ENCODE data around the gene COL6A2. TPM values are rescaled to one million over a fixed set of nuclear protein-coding genes. Genes with fewer than 3 reads are reported as not detected.

COL6A2 gene
- total and polyA plus RNA-seq, 2 of the 4 experiments (the other 2 are of a cell fraction), result 208 to 1,065 TPM

- Histone ChIP-seq H2BK15ac (ENCODE audit: low read depth, low read length) (no peak overlapping the region), H3K56ac (ENCODE audit: extremely low read depth, insufficient read depth, low read length) (no peak overlapping the region), H2AFZ (replicated peaks; ENCODE audit: low read length, poor library complexity) (no peak overlapping the region), H2AK9ac (replicated peaks; ENCODE audit: low read depth, low read length, poor library complexity) (peak overlapping the region; percentile 65), H4K8ac (ENCODE audit: low read depth in 2 of 2, low read length in 2 of 2) (no peak overlapping the region), H3K27ac (ENCODE audit: insufficient read depth, low read length) (no peak overlapping the region), H3K23ac (ENCODE audit: low read depth, low read length) (no peak overlapping the region), H3K79me1 (ENCODE audit: low read depth in 1 of 2, low read length in 2 of 2) (no peaks in the 10 kb centered on the region), H3K4me1 (ENCODE audit: control insufficient read depth, insufficient read depth, low read length) (0 out of 2 replicates have a peak, but pooled peaks cover 2% of the 10 kb centered on the region), H2BK120ac (ENCODE audit: low read depth, low read length) (no peak overlapping the region), H3K14ac (replicated peaks; ENCODE audit: low read depth, low read length) (no peak overlapping the region), H3K9me3 (ENCODE audit: control insufficient read depth, insufficient read depth, low read length) (no peaks in the 10 kb centered on the region), H2BK20ac (ENCODE audit: low read depth, low read length) (no peak overlapping the region), H4K20me1 (ENCODE audit: insufficient read depth, low read length) (no peaks in the 10 kb centered on the region), H3K18ac (ENCODE audit: low read depth, low read length) (no peak overlapping the region), H3K4me3 (ENCODE audit: insufficient read depth, low read depth, low read length) (no peak overlapping the region), H3K4ac (ENCODE audit: low read depth, low read length) (no peak overlapping the region), H3K9ac (ENCODE audit: low read depth, low read length) (no peak overlapping the region), H2BK5ac (ENCODE audit: low read depth, low read length, poor library complexity, severe bottlenecking) (no peak overlapping the region), H3K27me3 (ENCODE audit: control insufficient read depth, insufficient read depth, low read length) (no peaks in the 10 kb centered on the region), H3K36me3 (ENCODE audit: control insufficient read depth, insufficient read depth, low read length) (no peaks in the 10 kb centered on the region), H3K4me2 (ENCODE audit: low read depth, low read length) (no peak overlapping the region), H3K9me1 (ENCODE audit: insufficient read depth, low read length) (no peaks in the 10 kb centered on the region), H2AK5ac (ENCODE audit: low read depth, low read length) (no peak overlapping the region), H4K91ac (ENCODE audit: insufficient read depth, low read depth, low read length) (no peak overlapping the region), H4K5ac (ENCODE audit: low read depth, low read length) (no peak overlapping the region)
- ATAC-seq (ENCODE audit: low read depth) (no peak), DNase-seq (no peak)
- TF ChIP-seq SMC3 (IDR thresholded peaks at IDR 0.05; ENCODE audit: low read depth, low read length), result no peak
- no peak for TF ChIP-seq RCOR1 (IDR thresholded peaks at IDR 0.05; ENCODE audit: insufficient replicate concordance, low read length)
- TF ChIP-seq, protein P1, sequence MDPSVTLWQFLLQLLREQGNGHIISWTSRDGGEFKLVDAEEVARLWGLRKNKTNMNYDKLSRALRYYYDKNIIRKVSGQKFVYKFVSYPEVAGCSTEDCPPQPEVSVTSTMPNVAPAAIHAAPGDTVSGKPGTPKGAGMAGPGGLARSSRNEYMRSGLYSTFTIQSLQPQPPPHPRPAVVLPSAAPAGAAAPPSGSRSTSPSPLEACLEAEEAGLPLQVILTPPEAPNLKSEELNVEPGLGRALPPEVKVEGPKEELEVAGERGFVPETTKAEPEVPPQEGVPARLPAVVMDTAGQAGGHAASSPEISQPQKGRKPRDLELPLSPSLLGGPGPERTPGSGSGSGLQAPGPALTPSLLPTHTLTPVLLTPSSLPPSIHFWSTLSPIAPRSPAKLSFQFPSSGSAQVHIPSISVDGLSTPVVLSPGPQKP (IDR thresholded peaks at IDR 0.05; ENCODE audit: borderline replicate concordance, low read depth, low read length), result no peak
- no peak for TF ChIP-seq BHLHE40 (IDR thresholded peaks at IDR 0.05; ENCODE audit: low read depth, low read length)
- WGBS, 2 experiments (ENCODE audit: extremely low coverage in 2 of 2, insufficient read length in 1 of 2), result 96% methylated on average over 16 of the region's 51 CpGs; no CpG with 5 or more reads in 1 of the 2 experiments
- no TSS peak for BruUV-seq (replicated peaks)
- in situ Hi-C loops (cut with MboI; ENCODE audit: low sequenced_read_pairs), result no loop called here
- ChIA-PET POLR2A (ENCODE audit: unreplicated experiment) (no interaction called here), CTCF (no interaction called here)
- dilution Hi-C loops (cut with HindIII; ENCODE audit: low sequenced_read_pairs, unreplicated experiment), result no loop called here
- intact Hi-C loops (cut with micrococcal nuclease), result no loop called here
Observed at GRCh38 chr21:46145159-46145839, 47.4 kb downstream of the COL6A2 start.
